MM.1S (cell line): ENCODE measurements around the gene SLC37A2.

ENCODE experiments used
- EZH2 ChIP-seq: fragments of 300-600 bp; sonication (generic); optimal IDR thresholded peaks from 2 replicates; pipeline ENCODE3; 2017; ENCODE audit warnings: low read depth, mild to moderate bottlenecking, antibody characterized with exemption, low read length, mixed read lengths
- EZH2phosphoT487 ChIP-seq: fragments of 300-600 bp; sonication (generic); IDR thresholded peaks from 2 replicates; pipeline ENCODE4 v1.6.1; 2018; ENCODE audit warnings: antibody characterized with exemption, low read length
- TF ChIP-seq, protein P1 (sequence below): fragments of 300-600 bp; sonication (generic); IDR thresholded peaks from 2 replicates; pipeline ENCODE4 v1.5.1; 2016; ENCODE audit warnings: antibody characterized with exemption, low read length, mixed read lengths

DNA sequence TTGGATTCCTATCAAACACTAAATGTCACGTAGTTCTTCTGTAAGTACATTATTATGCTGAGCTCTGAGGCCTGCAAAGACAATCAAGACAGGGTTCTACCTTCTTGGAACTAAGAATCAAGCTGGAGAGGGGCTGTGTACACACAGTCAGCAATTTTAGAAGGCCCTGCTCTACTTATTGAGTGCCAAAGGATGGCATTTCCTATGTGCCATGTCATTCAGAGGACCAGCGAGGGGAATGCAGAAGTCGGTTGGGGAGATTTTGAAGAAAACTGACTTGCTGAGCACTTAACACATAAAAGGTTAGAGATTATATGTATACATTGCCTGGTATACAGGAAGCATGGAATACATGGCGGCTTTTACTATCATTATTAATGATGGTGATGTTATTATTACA, 5.3 kb downstream of the SLC37A2 start:
- TF ChIP-seq, protein P1, sequence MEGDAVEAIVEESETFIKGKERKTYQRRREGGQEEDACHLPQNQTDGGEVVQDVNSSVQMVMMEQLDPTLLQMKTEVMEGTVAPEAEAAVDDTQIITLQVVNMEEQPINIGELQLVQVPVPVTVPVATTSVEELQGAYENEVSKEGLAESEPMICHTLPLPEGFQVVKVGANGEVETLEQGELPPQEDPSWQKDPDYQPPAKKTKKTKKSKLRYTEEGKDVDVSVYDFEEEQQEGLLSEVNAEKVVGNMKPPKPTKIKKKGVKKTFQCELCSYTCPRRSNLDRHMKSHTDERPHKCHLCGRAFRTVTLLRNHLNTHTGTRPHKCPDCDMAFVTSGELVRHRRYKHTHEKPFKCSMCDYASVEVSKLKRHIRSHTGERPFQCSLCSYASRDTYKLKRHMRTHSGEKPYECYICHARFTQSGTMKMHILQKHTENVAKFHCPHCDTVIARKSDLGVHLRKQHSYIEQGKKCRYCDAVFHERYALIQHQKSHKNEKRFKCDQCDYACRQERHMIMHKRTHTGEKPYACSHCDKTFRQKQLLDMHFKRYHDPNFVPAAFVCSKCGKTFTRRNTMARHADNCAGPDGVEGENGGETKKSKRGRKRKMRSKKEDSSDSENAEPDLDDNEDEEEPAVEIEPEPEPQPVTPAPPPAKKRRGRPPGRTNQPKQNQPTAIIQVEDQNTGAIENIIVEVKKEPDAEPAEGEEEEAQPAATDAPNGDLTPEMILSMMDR = no peak
- no peak for TF ChIP-seq EZH2
- no peak for TF ChIP-seq EZH2phosphoT487
